HG03025 (cell line): ENCODE data around the gene ANKLE1.
"Not testable (repeated sequence)": the region's sequence is repeated elsewhere in the genome, so short reads cannot be mapped to it uniquely, and the experiment has no call there.

Source experiments
- ATAC-seq: cut with Tn5 transposase; IDR thresholded peaks from one replicate; pipeline ENCODE4 v1.9.1; 2021; ENCODE audit warnings: mild to moderate bottlenecking, moderate library complexity; ENCODE audit not compliant: unreplicated experiment, low FRiP score

Gene ANKLE1

GRCh38 chr19:17246681-17247425 lies 34.8 kb upstream of the ANKLE1 start:
- ATAC-seq = no peak

- ATAC-seq = no peak
Measured at GRCh38 chr19:17248011-17248776, 33.5 kb upstream of the ANKLE1 start.

GRCh38 chr19:17249887-17250548 lies 31.7 kb upstream of the ANKLE1 start:
- no peak for ATAC-seq

- ATAC-seq = no peak
Measured at GRCh38 chr19:17254636-17255035, 27.1 kb upstream of the ANKLE1 start.

GRCh38 chr19:17255150-17255621 lies 26.5 kb upstream of the ANKLE1 start:
- no peak for ATAC-seq

GRCh38 chr19:17256130-17256529 lies 25.6 kb upstream of the ANKLE1 start:
- ATAC-seq = no peak

GRCh38 chr19:17259118-17259780 lies 22.5 kb upstream of the ANKLE1 start:
- ATAC-seq = no peak

GRCh38 chr19:17259934-17260333 lies 21.8 kb upstream of the ANKLE1 start:
- no peak for ATAC-seq

GRCh38 chr19:17260842-17261325 lies 20.8 kb upstream of the ANKLE1 start:
- no peak for ATAC-seq

GRCh38 chr19:17262557-17262956 lies 19.1 kb upstream of the ANKLE1 start:
- ATAC-seq = no peak

GRCh38 chr19:17263712-17264640 lies 17.7 kb upstream of the ANKLE1 start:
- no peak for ATAC-seq

GRCh38 chr19:17264641-17264979 lies 17.1 kb upstream of the ANKLE1 start, which contains the start of gene USHBP1:
Gene USHBP1 (minus strand): TSS chr19:17264745. CDS start chr19:17264299, 446 bp downstream.
- ATAC-seq = no peak

GRCh38 chr19:17266026-17266425 lies 15.7 kb upstream of the ANKLE1 start:
- ATAC-seq = no peak

- ATAC-seq = no peak
Measured at GRCh38 chr19:17266589-17266974, 15.1 kb upstream of the ANKLE1 start.

- peak; percentile 89 for ATAC-seq
Measured at GRCh38 chr19:17266975-17267788, 14.5 kb upstream of the ANKLE1 start, which contains the start of gene BABAM1. Gene BABAM1 (plus strand): TSS chr19:17267443. CDS start chr19:17268807, 1,364 bp downstream.

GRCh38 chr19:17268754-17269153 lies 12.9 kb upstream of the ANKLE1 start:
- ATAC-seq = no peak

GRCh38 chr19:17274892-17275291 lies 6.8 kb upstream of the ANKLE1 start:
- not testable (repeated sequence) for ATAC-seq

GRCh38 chr19:17275441-17276175 lies 6.1 kb upstream of the ANKLE1 start:
- no peak for ATAC-seq
